HS-5 (cell line): ENCODE measurements around the gene IL23R.
"Not testable (repeated sequence)": the region's sequence is repeated elsewhere in the genome, so short reads cannot be mapped to it uniquely, and the experiment has no call there.

ENCODE experiments used
- DNase-seq: peaks from one replicate; pipeline ENCODE4 v3.0.0-alpha.2; 2012; ENCODE audit warnings: low read depth

Gene IL23R

GRCh38 chr1:67194209-67194863, 28.1 kb downstream of the IL23R start:
- no peak for DNase-seq

- DNase-seq, result no peak
These were observed 34.5 kb downstream of the IL23R start for GRCh38 chr1:67200755-67201154.

- no peak for DNase-seq
These were observed 35.6 kb downstream of the IL23R start for GRCh38 chr1:67201891-67202290.

GRCh38 chr1:67204298-67204980, 38.2 kb downstream of the IL23R start:
- no peak for DNase-seq

GRCh38 chr1:67207398-67207797, 41.1 kb downstream of the IL23R start:
- not testable (repeated sequence) for DNase-seq

GRCh38 chr1:67208217-67208616, 42.0 kb downstream of the IL23R start:
- DNase-seq, result no peak

DNA sequence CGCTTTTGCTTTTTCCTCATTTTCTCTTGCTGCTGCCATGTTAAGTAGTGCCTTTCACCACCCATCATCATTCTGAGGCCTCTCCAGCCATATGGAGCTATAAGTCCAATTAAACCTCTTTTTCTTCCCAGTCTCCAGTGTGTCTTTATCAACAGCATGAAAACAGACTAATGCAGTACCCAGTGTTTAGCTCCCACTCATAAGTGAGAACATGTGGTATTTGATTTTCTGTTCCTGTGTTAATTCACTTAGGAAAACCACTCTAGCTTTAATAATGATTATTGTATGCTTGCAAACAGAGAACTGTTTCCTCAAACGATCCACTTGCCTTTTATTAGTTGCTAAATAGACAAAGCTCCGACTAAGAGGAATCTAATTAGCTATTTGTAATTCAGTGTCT, 43.3 kb downstream of the IL23R start:
- no peak for DNase-seq

GRCh38 chr1:67211589-67212563, 45.6 kb downstream of the IL23R start:
- no peak for DNase-seq

- DNase-seq, result no peak
These were observed 46.9 kb downstream of the IL23R start for GRCh38 chr1:67213164-67213563.

DNA sequence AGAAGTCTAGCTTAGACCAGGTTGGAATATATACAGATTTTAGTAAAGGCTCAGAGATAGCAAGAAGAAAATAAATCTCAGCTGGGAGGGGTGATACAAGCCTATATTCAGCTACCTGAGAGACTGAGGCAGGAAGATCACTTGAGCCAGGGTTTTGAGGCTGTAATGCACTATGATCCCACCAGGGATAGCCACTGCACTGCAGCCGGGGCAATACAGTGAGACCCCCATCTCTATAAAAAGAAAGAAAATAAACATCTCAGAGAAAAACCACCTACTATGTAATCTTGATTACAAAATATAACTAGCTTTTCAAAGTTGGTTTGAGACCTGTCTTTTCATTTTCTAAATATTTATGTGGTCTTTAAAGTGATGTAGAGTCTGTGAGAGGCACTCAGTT, 47.7 kb downstream of the IL23R start:
- DNase-seq, result no peak

DNA sequence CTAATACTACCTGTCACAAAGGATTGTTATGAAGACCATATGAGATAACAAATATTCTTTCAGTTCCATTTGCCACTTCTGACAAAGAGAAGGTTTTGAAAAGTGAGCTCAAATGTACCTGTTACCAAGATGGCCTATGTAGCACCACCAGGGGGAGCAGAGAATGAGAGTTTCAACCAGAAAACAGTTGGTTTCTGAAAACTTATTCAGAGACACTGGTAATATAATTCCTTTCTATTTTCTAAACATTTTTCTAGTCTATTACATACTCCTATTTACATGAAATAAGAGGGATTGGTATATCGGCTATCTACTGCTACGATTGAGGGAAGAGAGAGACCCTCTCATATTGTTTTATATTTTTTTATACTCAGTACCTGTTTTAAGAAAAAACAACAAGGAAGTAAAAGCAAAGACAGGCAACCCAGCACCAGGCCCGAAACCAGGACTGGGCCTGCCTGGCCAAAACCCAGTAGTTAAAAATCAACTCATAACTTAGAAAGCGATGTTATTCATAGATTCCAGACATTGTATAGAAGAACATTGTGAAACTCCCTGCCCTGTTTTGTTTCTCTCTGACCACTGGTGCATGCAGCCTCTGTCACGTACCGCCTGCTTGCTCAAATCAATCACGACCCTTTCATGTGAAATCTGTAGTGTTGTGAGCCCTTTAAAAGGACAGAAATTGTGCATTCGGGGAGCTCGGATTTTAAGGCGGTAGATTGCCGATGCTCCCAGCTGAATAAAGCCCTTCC, 48.3 kb downstream of the IL23R start:
- no peak for DNase-seq

DNA sequence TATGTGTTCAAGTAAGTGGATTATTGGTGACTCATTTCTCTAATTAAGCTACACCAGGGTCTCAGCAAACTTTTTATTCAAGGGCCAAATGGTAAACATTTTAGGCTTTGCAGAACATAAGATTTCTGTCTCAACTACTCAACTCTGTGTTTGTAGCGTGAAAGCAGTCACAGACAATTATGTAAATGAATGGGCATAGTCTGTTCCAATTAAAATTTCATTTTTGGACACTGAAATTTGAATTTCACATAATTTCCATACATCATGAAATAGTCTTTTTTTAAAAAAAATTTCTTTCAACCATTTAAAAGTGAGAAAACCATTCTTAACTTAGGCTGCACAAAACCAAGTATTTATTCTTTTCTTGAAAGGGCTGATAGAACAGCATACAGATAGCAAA, 50.1 kb downstream of the IL23R start:
- DNase-seq, result no peak

DNA sequence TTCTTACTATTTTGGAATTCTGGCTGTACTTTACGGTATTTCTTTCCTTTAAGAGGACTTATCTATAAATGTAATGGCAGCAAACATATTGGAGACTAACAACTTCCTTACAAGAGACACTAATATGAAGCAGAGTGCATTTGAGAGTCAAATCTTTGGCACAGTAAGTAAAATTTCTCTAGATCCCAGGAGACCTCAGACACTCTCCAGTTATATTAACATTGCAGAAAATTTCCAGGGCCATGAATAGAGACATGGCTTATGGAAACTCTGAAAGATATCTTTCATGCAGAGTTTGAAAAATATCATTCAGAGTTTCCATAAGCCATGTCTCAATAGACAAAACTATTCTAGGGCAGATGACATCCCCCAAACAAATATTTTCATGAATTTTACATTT, 51.2 kb downstream of the IL23R start:
- no peak for DNase-seq

- no peak for DNase-seq
These were observed 51.7 kb downstream of the IL23R start for GRCh38 chr1:67217938-67218337.

DNA sequence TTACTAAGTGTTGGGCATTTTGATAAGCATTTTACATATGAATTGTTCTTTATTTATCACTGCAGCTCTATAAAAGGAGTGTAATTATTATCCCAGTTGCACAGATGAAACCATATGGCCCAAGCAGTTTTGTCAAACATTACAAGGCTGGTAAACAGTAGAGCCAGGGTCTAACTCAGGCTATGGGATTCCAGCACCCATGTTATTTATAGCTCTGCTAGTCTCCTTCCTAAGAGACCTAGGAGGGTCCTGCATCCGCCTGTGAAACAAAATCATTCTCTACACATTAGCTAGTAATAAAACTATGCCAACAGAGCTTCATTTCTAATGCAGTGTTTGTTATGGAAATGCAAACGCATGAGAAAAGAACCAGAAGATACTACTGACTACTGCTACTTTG, 58.6 kb downstream of the IL23R start:
- DNase-seq, result no peak

DNA sequence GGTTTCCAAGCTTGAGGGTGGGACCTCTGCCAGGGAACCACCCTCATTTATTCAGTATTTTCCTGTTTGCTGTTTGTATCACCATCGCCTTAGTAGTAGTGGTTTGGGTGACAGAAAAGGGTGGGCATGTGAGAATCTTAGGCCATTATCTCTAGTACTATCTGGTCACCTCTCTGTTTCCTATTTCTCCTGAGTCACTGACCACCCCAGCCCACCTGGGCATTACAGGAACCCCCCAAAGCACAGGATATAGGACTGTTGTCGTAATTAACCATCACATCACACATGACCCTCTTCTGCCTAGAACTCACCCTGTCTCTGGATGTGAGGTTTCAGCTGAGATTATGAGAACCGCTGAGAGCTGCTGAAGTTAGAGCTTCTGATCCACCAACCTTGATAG, 60.4 kb downstream of the IL23R start:
- DNase-seq, result no peak

DNA sequence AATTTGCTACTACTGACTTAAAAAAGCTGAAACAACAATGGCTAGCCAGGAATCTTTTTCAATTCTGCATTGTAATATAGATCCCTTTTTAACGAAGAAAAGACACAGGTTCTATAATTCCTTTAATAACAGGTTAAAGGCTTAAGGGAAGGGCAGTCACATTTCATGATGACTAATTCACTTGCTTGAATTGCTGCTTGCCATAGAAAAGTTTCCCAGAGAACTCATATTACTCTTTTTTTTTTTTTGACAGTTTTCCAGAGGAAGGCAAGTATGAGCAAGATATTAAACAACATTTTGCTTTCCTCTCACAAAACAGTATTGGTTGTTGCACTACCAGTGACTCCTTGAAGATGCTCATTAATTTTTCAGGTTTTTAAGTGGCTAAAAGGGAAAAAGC, 60.9 kb downstream of the IL23R start:
- DNase-seq, result no peak

GRCh38 chr1:67228791-67229190, 62.5 kb downstream of the IL23R start:
- no peak for DNase-seq

- no peak for DNase-seq
These were observed 64.3 kb downstream of the IL23R start for GRCh38 chr1:67230539-67230938.

DNA sequence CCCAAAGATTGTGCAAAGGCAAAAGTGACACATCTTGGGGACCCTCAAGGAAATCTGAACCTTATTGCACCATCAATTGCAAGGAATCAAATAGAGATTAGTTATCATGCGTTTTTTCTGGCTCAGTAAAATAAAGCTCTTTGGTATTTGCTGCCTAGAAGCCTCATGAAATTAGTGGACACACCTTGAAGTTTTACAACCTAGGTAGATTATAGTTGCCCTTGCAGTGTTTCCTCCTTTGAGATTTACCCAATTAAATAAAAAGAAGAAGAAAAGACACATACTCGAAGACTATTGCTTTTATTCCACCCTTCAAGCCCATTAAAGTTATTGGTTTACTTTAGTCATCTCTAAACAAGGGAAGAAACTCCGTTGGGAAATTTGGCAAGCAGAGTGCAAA, 70.0 kb downstream of the IL23R start:
- DNase-seq, result no peak

DNA sequence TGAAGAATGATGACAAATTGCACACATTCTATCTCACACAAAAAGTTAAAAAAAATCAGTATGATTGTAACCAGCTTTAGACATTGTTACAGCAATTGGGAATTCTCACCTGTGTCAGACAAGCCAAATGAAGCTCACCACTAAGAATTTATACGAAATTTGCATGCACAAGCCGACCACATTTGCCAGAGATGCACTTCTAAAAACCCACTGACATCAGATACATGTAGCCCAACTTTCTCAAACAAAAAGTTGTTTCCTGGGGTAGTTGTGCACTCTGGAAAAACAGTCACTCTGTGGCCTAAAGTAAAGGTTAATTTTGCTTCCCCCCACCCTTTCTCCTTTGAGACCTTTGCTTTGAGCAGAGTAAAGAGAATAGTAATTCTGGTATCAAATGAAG, 73.5 kb downstream of the IL23R start:
- no peak for DNase-seq

DNA sequence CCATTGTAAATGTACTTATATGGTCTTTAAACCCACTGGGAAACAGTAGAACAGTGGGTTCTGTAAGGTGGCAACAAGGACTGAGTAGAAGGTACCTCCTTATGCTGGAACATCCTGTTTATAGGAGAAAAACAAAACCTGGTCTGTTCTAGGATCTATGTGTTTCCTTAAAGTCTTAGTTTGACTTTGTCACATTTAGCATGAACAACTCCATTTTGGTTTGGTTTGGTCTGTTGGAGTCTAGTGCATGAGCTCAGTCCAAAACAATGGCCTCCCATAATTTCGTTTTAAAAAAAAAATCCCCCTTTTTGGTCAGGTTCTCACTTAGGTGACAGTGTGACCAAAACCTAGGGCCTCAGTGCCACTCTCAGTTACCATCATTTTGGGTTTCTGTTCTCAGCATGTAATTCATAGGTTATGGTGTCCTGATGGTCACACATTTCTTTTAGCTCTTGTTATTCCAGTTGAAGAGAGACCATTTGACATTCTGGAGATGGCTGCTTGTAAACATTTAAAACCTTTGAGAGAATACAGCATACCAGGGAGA, 75.0 kb downstream of the IL23R start:
- DNase-seq, result no peak
